ENCODE results near the gene TOB1. TPM values are rescaled to one million over a fixed set of nuclear protein-coding genes. Genes with fewer than 3 reads are reported as not detected.

Gene TOB1
- total and polyA plus RNA-seq, 2 donors (not counting 1 experiment from before 2014, with no cell fraction given): 22.0 to 40.5 TPM

DNA sequence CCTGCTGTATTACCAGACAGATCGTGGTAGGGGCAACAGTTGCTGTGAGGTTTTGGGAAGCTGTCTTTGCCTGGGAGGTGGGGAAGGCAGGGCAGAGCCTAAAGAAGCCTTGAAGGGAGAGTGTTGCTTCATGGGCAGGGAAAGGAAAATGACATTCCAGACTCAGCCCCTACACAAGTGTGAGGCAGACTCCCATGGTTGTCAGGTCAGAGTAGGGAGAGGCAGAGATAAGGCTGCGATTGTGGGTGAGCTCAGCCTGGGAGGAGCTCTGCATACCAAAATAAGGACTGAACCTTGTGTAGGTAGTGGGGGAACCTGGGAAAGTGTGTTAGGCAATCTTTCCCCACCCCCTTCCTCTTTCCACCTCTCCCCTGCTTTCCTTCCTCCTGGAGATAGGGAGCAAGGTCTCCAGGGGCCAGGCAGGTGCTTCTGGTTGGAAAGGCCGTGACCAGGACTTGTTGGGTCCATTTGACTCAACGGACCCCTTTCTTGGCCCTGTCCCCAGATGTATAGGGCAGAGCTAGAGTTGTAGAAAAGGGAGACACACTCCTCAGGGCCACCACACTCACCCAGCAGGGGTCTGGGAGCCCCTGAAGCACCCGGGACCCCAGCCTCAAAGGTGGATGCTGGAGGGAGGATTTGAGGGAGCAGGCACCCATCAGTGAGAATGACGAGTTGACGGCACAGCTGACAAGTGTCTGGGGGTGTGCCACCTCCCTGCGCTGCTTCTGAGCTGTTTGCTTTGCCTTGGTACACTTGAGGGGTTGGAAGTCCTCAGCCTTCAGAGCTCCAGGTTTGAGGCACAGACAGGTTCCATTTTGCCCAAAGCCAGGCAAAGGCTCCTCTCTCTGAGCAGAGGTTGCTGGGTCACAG is 18.5 kb upstream of the TOB1 start:
- no peaks in the 10 kb centered on the region for H3K9me3 ChIP-seq (ENCODE audit: control insufficient read depth, insufficient read depth, low read depth, low read length)
- TF ChIP-seq, protein P1, sequence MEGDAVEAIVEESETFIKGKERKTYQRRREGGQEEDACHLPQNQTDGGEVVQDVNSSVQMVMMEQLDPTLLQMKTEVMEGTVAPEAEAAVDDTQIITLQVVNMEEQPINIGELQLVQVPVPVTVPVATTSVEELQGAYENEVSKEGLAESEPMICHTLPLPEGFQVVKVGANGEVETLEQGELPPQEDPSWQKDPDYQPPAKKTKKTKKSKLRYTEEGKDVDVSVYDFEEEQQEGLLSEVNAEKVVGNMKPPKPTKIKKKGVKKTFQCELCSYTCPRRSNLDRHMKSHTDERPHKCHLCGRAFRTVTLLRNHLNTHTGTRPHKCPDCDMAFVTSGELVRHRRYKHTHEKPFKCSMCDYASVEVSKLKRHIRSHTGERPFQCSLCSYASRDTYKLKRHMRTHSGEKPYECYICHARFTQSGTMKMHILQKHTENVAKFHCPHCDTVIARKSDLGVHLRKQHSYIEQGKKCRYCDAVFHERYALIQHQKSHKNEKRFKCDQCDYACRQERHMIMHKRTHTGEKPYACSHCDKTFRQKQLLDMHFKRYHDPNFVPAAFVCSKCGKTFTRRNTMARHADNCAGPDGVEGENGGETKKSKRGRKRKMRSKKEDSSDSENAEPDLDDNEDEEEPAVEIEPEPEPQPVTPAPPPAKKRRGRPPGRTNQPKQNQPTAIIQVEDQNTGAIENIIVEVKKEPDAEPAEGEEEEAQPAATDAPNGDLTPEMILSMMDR (conservative IDR thresholded peaks at IDR 0.05 in 1 of 2, IDR thresholded peaks at IDR 0.05 in 1 of 2; ENCODE audit: low read depth in 1 of 2, low read length in 2 of 2): no peak
- no peak for TF ChIP-seq EZH2 (IDR thresholded peaks at IDR 0.05; ENCODE audit: low read length, missing control alignments)

DNA sequence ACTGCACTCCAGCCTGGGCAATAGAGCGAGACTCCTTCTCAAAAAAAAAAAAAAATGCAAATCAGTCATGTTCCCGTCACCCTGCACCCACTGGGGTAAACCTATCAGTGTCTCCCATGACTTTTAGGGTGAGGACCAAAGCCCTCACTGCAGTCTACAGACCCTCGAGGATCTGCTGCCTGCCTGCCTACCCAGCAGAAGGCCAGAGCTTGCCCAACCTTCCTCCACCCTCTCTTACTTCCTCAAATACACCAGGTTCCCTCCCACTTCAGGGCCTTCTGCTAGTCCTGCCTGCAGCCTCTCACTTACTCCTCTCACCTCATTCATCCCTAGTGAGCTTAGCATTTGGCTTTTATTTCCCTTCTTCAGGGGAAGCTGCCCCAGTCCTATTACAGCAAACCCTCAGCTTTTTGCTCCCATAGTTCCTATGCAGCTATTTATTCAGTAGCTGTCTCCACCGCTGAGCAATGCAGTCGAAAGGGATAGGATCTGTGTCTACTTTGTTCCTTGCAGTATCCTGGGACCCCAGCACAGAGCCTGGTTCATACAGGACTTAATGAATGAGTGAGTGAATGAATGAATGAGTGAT is 17.8 kb upstream of the TOB1 start:
- Histone ChIP-seq H3K36me3 (ENCODE audit: control insufficient read depth, insufficient read depth, low read length) (no peaks in the 10 kb centered on the region), H3K4me3 (replicated peaks in 1 of 4; ENCODE audit: control extremely low read depth in 1 of 4, insufficient read depth in 1 of 4, low read depth in 3 of 4, low read length in 4 of 4) (no peak overlapping the region), H3K4me2 (ENCODE audit: extremely low read depth, insufficient read depth, low read length) (no peak overlapping the region), H2AFZ (ENCODE audit: low read length) (no peak overlapping the region), H3K9ac (ENCODE audit: insufficient read depth, low read length) (no peak overlapping the region), H3K9me3 (ENCODE audit: control insufficient read depth, insufficient read depth, low read depth, low read length) (no peaks in the 10 kb centered on the region), H3K27me3 (ENCODE audit: control insufficient read depth, insufficient read depth, low read length) (peaks cover 8% of the 10 kb centered on the region), H3K4me1 (ENCODE audit: control insufficient read depth, extremely low read depth, insufficient read depth, low read length) (no peaks in the 10 kb centered on the region), H4K20me1 (ENCODE audit: control insufficient read depth, extremely low read depth, insufficient read depth, low read length) (no peaks in the 10 kb centered on the region), H3K27ac (ENCODE audit: insufficient read depth, low read length) (no peak overlapping the region), H3K79me2 (ENCODE audit: control insufficient read depth, insufficient read depth, low read length) (no peaks in the 10 kb centered on the region)
- DNase-seq (ENCODE audit: low read depth in 2 of 2): no peak
- TF ChIP-seq EZH2 (IDR thresholded peaks at IDR 0.05; ENCODE audit: low read length, missing control alignments): no peak
- TF ChIP-seq, protein P1 (conservative IDR thresholded peaks at IDR 0.05 in 1 of 2, IDR thresholded peaks at IDR 0.05 in 1 of 2; ENCODE audit: low read depth in 1 of 2, low read length in 2 of 2): no peak

More for the DNA sequence above, 18.5 kb upstream of the TOB1 start:
- Histone ChIP-seq H4K20me1 (ENCODE audit: control insufficient read depth, extremely low read depth, insufficient read depth, low read length) (no peaks in the 10 kb centered on the region), H3K4me2 (ENCODE audit: extremely low read depth, insufficient read depth, low read length) (no peak overlapping the region), H3K79me2 (ENCODE audit: control insufficient read depth, insufficient read depth, low read length) (no peaks in the 10 kb centered on the region), H3K4me3 (replicated peaks in 1 of 4; ENCODE audit: control extremely low read depth in 1 of 4, insufficient read depth in 1 of 4, low read depth in 3 of 4, low read length in 4 of 4) (no peak overlapping the region), H3K27me3 (ENCODE audit: control insufficient read depth, insufficient read depth, low read length) (peaks cover 10% of the 10 kb centered on the region), H3K4me1 (ENCODE audit: control insufficient read depth, extremely low read depth, insufficient read depth, low read length) (no peaks in the 10 kb centered on the region), H3K9ac (ENCODE audit: insufficient read depth, low read length) (no peak overlapping the region), H2AFZ (ENCODE audit: low read length) (no peak overlapping the region), H3K36me3 (ENCODE audit: control insufficient read depth, insufficient read depth, low read length) (no peaks in the 10 kb centered on the region), H3K27ac (ENCODE audit: insufficient read depth, low read length) (no peak overlapping the region)
- DNase-seq (ENCODE audit: low read depth in 2 of 2): peak in 1 of 2 donors; percentile 61

DNA sequence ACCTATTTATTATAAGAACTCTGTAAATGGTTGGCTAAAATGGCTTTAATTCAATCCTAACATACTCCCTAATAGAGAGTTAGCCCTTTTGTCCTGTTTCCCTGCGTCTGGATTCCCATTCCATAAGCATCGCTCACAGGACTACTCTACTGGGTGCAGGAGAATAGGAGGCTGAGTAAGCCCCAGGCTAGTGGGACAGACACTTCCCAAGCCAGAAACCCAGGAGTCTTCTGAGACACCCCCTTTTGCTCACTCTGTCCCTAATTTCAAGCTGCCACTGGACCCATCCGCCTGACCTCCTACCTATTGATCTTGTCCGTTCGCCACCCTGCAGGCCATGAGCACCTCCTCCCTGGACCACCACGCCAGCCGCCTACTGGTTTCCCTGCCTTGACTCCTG is 16.7 kb upstream of the TOB1 start:
- H3K4me1 ChIP-seq (ENCODE audit: control insufficient read depth, extremely low read depth, insufficient read depth, low read length): no peaks in the 10 kb centered on the region
- TF ChIP-seq, protein P1 (conservative IDR thresholded peaks at IDR 0.05 in 1 of 2, IDR thresholded peaks at IDR 0.05 in 1 of 2; ENCODE audit: low read depth in 1 of 2, low read length in 2 of 2): no peak
- TF ChIP-seq EZH2 (IDR thresholded peaks at IDR 0.05; ENCODE audit: low read length, missing control alignments): no peak
- H3K4me2 ChIP-seq (ENCODE audit: extremely low read depth, insufficient read depth, low read length): no peak overlapping the region
- no peak overlapping the region for H3K4me3 ChIP-seq (replicated peaks in 1 of 4; ENCODE audit: control extremely low read depth in 1 of 4, insufficient read depth in 1 of 4, low read depth in 3 of 4, low read length in 4 of 4)
- peaks cover 8% of the 10 kb centered on the region for H3K27me3 ChIP-seq (ENCODE audit: control insufficient read depth, insufficient read depth, low read length)
- H2AFZ ChIP-seq (ENCODE audit: low read length): no peak overlapping the region
- DNase-seq (ENCODE audit: low read depth in 2 of 2): peak; percentile 50 to 71
- no peaks in the 10 kb centered on the region for H3K9me3 ChIP-seq (ENCODE audit: control insufficient read depth, insufficient read depth, low read depth, low read length)
- H3K9ac ChIP-seq (ENCODE audit: insufficient read depth, low read length): no peak overlapping the region
- no peak overlapping the region for H3K27ac ChIP-seq (ENCODE audit: insufficient read depth, low read length)
- no peaks in the 10 kb centered on the region for H4K20me1 ChIP-seq (ENCODE audit: control insufficient read depth, extremely low read depth, insufficient read depth, low read length)
- no peaks in the 10 kb centered on the region for H3K36me3 ChIP-seq (ENCODE audit: control insufficient read depth, insufficient read depth, low read length)
- no peaks in the 10 kb centered on the region for H3K79me2 ChIP-seq (ENCODE audit: control insufficient read depth, insufficient read depth, low read length)

All from fibroblast of lung (primary cell).